Liver (tissue), 3 donors: Measurements from ENCODE around the gene C10orf143.

Experiments
- CTCF ChIP-seq: fragments of 150-350 bp; IDR thresholded peaks from 2 replicates; pipeline ENCODE4 v1.5.1; 2017; ENCODE audit warnings: improper control_type of control experiment, low read depth, low read length; ENCODE audit not compliant: missing input control
- EGR1 ChIP-seq, 2 donors: IDR thresholded peaks; 2 replicates each; pipeline ENCODE4 v1.6.1; 2016 to 2018; ENCODE audit warnings: antibody characterized with exemption in 2 of 2, low read depth in 2 of 2
- FOXA1 ChIP-seq: IDR thresholded peaks from 2 replicates; pipeline ENCODE4 v1.6.1; 2016; ENCODE audit warnings: antibody characterized with exemption
- GABPA ChIP-seq, 2 donors: IDR thresholded peaks in 1 of 2; conservative IDR thresholded peaks in 1 of 2; 2 replicates each; pipeline ENCODE4 v1.6.1; 2016; ENCODE audit warnings: antibody characterized with exemption in 2 of 2, mild to moderate bottlenecking in 1 of 2, moderate library complexity in 1 of 2
- HNF4G ChIP-seq: IDR thresholded peaks from 2 replicates; pipeline ENCODE4 v1.6.1; 2016; ENCODE audit warnings: antibody characterized with exemption
- JUND ChIP-seq, 2 donors: IDR thresholded peaks; 2 replicates each; pipeline ENCODE4 v1.6.1; 2016; ENCODE audit warnings: antibody characterized with exemption in 2 of 2
- MAX ChIP-seq: IDR thresholded peaks from 2 replicates; pipeline ENCODE4 v1.6.1; 2016; ENCODE audit warnings: antibody characterized with exemption
- NR2F2 ChIP-seq: IDR thresholded peaks from 2 replicates; pipeline ENCODE4 v1.6.1; 2016; ENCODE audit warnings: antibody characterized with exemption
- RAD21 ChIP-seq, 2 donors: IDR thresholded peaks; 2 replicates each; pipeline ENCODE4 v1.6.1; 2016; ENCODE audit warnings: antibody characterized with exemption in 2 of 2, mild to moderate bottlenecking in 2 of 2
- REST ChIP-seq: IDR thresholded peaks from 2 replicates; pipeline ENCODE4 v1.6.1; 2016; ENCODE audit warnings: antibody characterized with exemption, mild to moderate bottlenecking
- TAF1 ChIP-seq: conservative IDR thresholded peaks from 2 replicates; pipeline ENCODE4 v1.6.1; 2016; ENCODE audit warnings: antibody characterized with exemption, mild to moderate bottlenecking
- YY1 ChIP-seq: IDR thresholded peaks from 2 replicates; pipeline ENCODE4 v1.6.1; 2016; ENCODE audit warnings: antibody characterized with exemption, mild to moderate bottlenecking
- ZBTB33 ChIP-seq: IDR thresholded peaks from 2 replicates; pipeline ENCODE4 v1.6.1; 2016; ENCODE audit warnings: antibody characterized with exemption
- donor health status: healthy.
- donor health status: healthy.

- TF ChIP-seq CTCF (no peak), RAD21 (IDR thresholded peaks at IDR 0.05) (no peak), EGR1 (IDR thresholded peaks at IDR 0.05; ENCODE audit: low read depth in 2 of 2) (no peak), JUND (IDR thresholded peaks at IDR 0.05) (no peak), ZBTB33 (no peak), REST (no peak), MAX (no peak), TAF1 (no peak), FOXA1 (no peak), GABPA (IDR thresholded peaks at IDR 0.05 in 1 of 2, conservative IDR thresholded peaks at IDR 0.05 in 1 of 2) (no peak), NR2F2 (no peak), HNF4G (no peak), YY1 (no peak)
Observed at GRCh38 chr10:130062201-130062600, 48.4 kb downstream of the C10orf143 start.
